Left ventricle myocardium inferior (tissue), 1 donor: ENCODE data around the gene SYNE1. TPM values are rescaled to one million over a fixed set of nuclear protein-coding genes. Genes with fewer than 3 reads are reported as not detected.

ENCODE experiments used
- DNase-seq: peaks from one replicate; pipeline ENCODE4 v3.0.0-alpha.2; 2020
- H3K27ac ChIP-seq: fragments of 200-600 bp; replicated peaks from 2 replicates; pipeline ENCODE4 v1.8.0; 2021
- H3K27me3 ChIP-seq: fragments of 200-600 bp; 2 replicates; pipeline ENCODE4 v1.8.0; 2021; ENCODE audit warnings: low read depth
- H3K36me3 ChIP-seq: fragments of 200-600 bp; 2 replicates; pipeline ENCODE4 v1.8.0; 2021
- H3K4me1 ChIP-seq: fragments of 200-600 bp; 2 replicates; pipeline ENCODE4 v1.8.0; 2021
- H3K4me3 ChIP-seq: fragments of 200-600 bp; 2 replicates; pipeline ENCODE4 v1.8.0; 2021; ENCODE audit warnings: mild to moderate bottlenecking, moderate library complexity
- H3K9me3 ChIP-seq: fragments of 200-600 bp; replicated peaks from 2 replicates; pipeline ENCODE4 v1.8.0; 2021
- CTCF ChIP-seq: fragments of 200-600 bp; IDR thresholded peaks from 2 replicates; pipeline ENCODE4 v1.8.0; 2021; ENCODE audit warnings: antibody characterized with exemption, mild to moderate bottlenecking, borderline replicate concordance
- intact Hi-C: fragments of 100-400 bp; cut with micrococcal nuclease; formaldehyde crosslinking; loops from one replicate; pipeline ENCODE4 v1.11.0; 2022
- total RNA-seq: library from RNA; stranded (reverse); fragmentation: NEBNext Ultra II Directional; extraction: Animal tissue kit (Norgen Biotek cat#: 25700); gene quantifications from one replicate; pipeline ENCODE4 v1.2.1, GENCODE V29; 2021
- donor health status: DM: no; HTN: yes; CAD: no; lungs with severe emphysema.

Gene SYNE1
- total RNA-seq, 1 donor from 2014 or later, result 105 TPM

- no peak for DNase-seq
- Histone ChIP-seq H3K27ac (peak overlapping the region; percentile 21), H3K36me3 (no peaks in the 10 kb centered on the region), H3K4me1 (peaks cover 24% of the 10 kb centered on the region), H3K4me3 (no peak overlapping the region), H3K9me3 (no peaks in the 10 kb centered on the region), H3K27me3 (no peaks in the 10 kb centered on the region)
- intact Hi-C loops, result no loop called here
- TF ChIP-seq CTCF, result no peak
These were observed 546.0 kb downstream of the SYNE1 start for GRCh38 chr6:152091201-152091600.

- peak; percentile 39 for DNase-seq
- intact Hi-C loops, result no loop called here
- no peak for TF ChIP-seq CTCF
- Histone ChIP-seq H3K27ac (no peak overlapping the region), H3K36me3 (no peaks in the 10 kb centered on the region), H3K9me3 (no peaks in the 10 kb centered on the region), H3K4me3 (no peak overlapping the region), H3K27me3 (no peaks in the 10 kb centered on the region), H3K4me1 (peaks cover 24% of the 10 kb centered on the region)
These were observed 547.2 kb downstream of the SYNE1 start for GRCh38 chr6:152089992-152090391.

- DNase-seq, result no peak
- no peaks in the 10 kb centered on the region for H3K36me3 ChIP-seq
- H3K27ac ChIP-seq, result no peak overlapping the region
- peaks cover 19% of the 10 kb centered on the region for H3K4me1 ChIP-seq
- no peak overlapping the region for H3K4me3 ChIP-seq
- peaks cover 12% of the 10 kb centered on the region for H3K9me3 ChIP-seq
- intact Hi-C loops, result no loop called here
- no peaks in the 10 kb centered on the region for H3K27me3 ChIP-seq
- no peak for TF ChIP-seq CTCF
These were observed 549.5 kb downstream of the SYNE1 start for GRCh38 chr6:152087701-152088100.

GRCh38 chr6:152087096-152087495, 550.1 kb downstream of the SYNE1 start:
- intact Hi-C loops, result no loop called here
- H3K27me3 ChIP-seq, result no peaks in the 10 kb centered on the region
- H3K4me1 ChIP-seq, result peaks cover 18% of the 10 kb centered on the region
- no peak overlapping the region for H3K27ac ChIP-seq
- no peak for TF ChIP-seq CTCF
- DNase-seq, result no peak
- H3K4me3 ChIP-seq, result no peak overlapping the region
- peaks cover 13% of the 10 kb centered on the region for H3K9me3 ChIP-seq
- no peaks in the 10 kb centered on the region for H3K36me3 ChIP-seq

GRCh38 chr6:152086223-152086873, 550.8 kb downstream of the SYNE1 start:
- Histone ChIP-seq H3K27me3 (no peaks in the 10 kb centered on the region), H3K9me3 (peaks cover 13% of the 10 kb centered on the region), H3K27ac (no peak overlapping the region), H3K36me3 (no peaks in the 10 kb centered on the region), H3K4me3 (no peak overlapping the region), H3K4me1 (peaks cover 11% of the 10 kb centered on the region)
- DNase-seq, result no peak
- TF ChIP-seq CTCF, result no peak
- intact Hi-C loops, result no loop called here
